Natural killer cell treated with Interleukin-12 subunit alpha and Interleukin-12 subunit beta and Interleukin-15 and Interleukin-18, amount 100 ng/mL, for 72 hours (primary cell): Measurements from ENCODE around the gene GSTP1. TPM values are rescaled to one million over a fixed set of nuclear protein-coding genes. Genes with fewer than 3 reads are reported as not detected.
"Not testable (repeated sequence)": the region's sequence is repeated elsewhere in the genome, so short reads cannot be mapped to it uniquely, and the experiment has no call there.

Experiments
- ATAC-seq, 2 donors: fragments of 150-1000 bp; cut with Tn5 transposase in 1 of 2; sonication (Bioruptor Pico), chemical (Tn5 transposase) in 1 of 2; 2 replicates each; pipeline ENCODE4 v1.10.0; 2021
- DNase-seq: peaks from one replicate; pipeline ENCODE4 v3.0.0; 2022; ENCODE audit warnings: low spot score
- H3K27ac Mint-ChIP-seq, 2 donors: 1 replicate in 1 of 2; 2 replicates in 1 of 2; pipeline ENCODE4 v1.8.0; 2022; ENCODE audit warnings: mixed read lengths in 2 of 2, mild to moderate bottlenecking in 1 of 2, moderate library complexity in 1 of 2
- H3K27me3 Mint-ChIP-seq, 2 donors: 1 replicate in 1 of 2; 2 replicates in 1 of 2; pipeline ENCODE4 v1.8.0; 2022; ENCODE audit warnings: mixed read lengths in 2 of 2
- H3K36me3 Mint-ChIP-seq: one replicate; pipeline ENCODE4 v1.8.0; 2022; ENCODE audit warnings: mixed read lengths
- H3K4me1 Mint-ChIP-seq, 2 donors: 1 replicate in 1 of 2; 2 replicates in 1 of 2; pipeline ENCODE4 v1.8.0; 2022; ENCODE audit warnings: low read depth in 2 of 2, mixed read lengths in 2 of 2, mild to moderate bottlenecking in 1 of 2
- H3K4me3 Mint-ChIP-seq: one replicate; pipeline ENCODE4 v1.8.0; 2022; ENCODE audit warnings: mixed read lengths
- H3K9me3 Mint-ChIP-seq: 2 replicates; pipeline ENCODE4 v1.8.0; 2022; ENCODE audit warnings: mixed read lengths
- total RNA-seq, 2 donors: library from RNA; stranded (reverse); gene quantifications; one replicate each; pipeline ENCODE4 v1.2.3, GENCODE V29; 2022

Gene GSTP1
- total RNA-seq, 2 donors from 2014 or later = 539 to 557 TPM

- Mint-ChIP-seq H3K27ac (no peak overlapping the region), H3K4me1 (peaks cover 18 to 19% of the 10 kb centered on the region in 2 donors), H3K9me3 (no peaks in the 10 kb centered on the region), H3K36me3 (no peaks in the 10 kb centered on the region), H3K4me3 (no peak overlapping the region), H3K27me3 (peaks cover 0 to 2% of the 10 kb centered on the region in 2 donors)
- no peak for DNase-seq
- ATAC-seq = no peak
Measured at GRCh38 chr11:67576735-67577475, 6.7 kb upstream of the GSTP1 start.

DNA sequence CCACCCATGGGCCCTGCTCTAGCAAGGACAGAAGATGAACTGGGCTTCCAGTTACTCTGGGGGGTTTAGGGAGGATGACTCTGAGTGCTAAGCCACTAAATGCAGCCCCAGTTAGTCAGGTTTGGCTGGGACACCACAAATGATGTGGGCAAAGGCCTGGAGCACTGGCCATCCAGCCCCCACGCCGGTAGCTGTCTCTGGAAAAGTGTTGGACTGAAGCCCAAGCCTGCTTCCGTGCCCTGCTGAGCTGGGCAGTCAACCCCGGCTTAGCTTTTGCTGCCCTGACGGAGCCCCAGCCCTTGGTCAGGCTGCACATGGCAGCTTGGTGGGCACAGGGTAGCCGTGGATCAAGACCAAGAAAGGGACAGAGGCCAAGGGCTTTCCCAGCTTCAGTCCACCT, 5.7 kb upstream of the GSTP1 start:
- ATAC-seq = no peak
- H3K4me1 Mint-ChIP-seq = peaks cover 26 to 29% of the 10 kb centered on the region in 2 donors
- no peak for DNase-seq
- no peaks in the 10 kb centered on the region for H3K27me3 Mint-ChIP-seq
- H3K36me3 Mint-ChIP-seq = no peaks in the 10 kb centered on the region
- no peaks in the 10 kb centered on the region for H3K9me3 Mint-ChIP-seq
- H3K4me3 Mint-ChIP-seq = no peak overlapping the region
- H3K27ac Mint-ChIP-seq = no peak overlapping the region

DNA sequence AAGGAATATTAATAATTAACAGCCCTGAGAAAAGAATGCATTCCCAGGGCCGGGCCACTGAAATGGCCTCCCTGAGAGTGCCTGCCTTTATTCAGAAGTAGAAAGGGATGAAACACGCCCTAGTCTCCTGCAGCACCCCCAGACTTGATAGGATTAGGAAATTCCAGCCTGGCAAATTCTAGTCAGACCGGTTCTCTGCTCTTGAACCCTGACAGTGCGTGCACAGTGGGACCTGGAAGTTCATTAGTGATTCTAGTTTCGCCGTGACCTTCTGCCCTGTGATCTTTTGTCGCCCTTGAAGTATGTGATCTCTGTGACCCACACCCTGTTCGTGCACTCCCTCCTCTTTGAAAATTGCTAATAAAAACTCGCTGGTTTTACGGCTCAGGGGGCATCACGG, 2.1 kb upstream of the GSTP1 start:
- peaks cover 49 to 51% of the 10 kb centered on the region in 2 donors for H3K4me1 Mint-ChIP-seq
- H3K9me3 Mint-ChIP-seq = no peaks in the 10 kb centered on the region
- H3K4me3 Mint-ChIP-seq = no peak overlapping the region
- DNase-seq (no peak), ATAC-seq (no peak)
- peaks cover 8% of the 10 kb centered on the region for H3K36me3 Mint-ChIP-seq
- H3K27me3 Mint-ChIP-seq = no peaks in the 10 kb centered on the region
- peak overlapping the region in 1 of 2 donors; percentile 78 for H3K27ac Mint-ChIP-seq

GRCh38 chr11:67582011-67582410, 1.6 kb upstream of the GSTP1 start:
- peak overlapping the region; percentile 92 for H3K4me3 Mint-ChIP-seq
- no peaks in the 10 kb centered on the region for H3K27me3 Mint-ChIP-seq
- no peaks in the 10 kb centered on the region for H3K9me3 Mint-ChIP-seq
- H3K36me3 Mint-ChIP-seq = peaks cover 13% of the 10 kb centered on the region
- DNase-seq (no peak), ATAC-seq (no peak)
- H3K4me1 Mint-ChIP-seq = peaks cover 55 to 56% of the 10 kb centered on the region in 2 donors
- peak overlapping the region; percentile 58 to 78 for H3K27ac Mint-ChIP-seq

DNA sequence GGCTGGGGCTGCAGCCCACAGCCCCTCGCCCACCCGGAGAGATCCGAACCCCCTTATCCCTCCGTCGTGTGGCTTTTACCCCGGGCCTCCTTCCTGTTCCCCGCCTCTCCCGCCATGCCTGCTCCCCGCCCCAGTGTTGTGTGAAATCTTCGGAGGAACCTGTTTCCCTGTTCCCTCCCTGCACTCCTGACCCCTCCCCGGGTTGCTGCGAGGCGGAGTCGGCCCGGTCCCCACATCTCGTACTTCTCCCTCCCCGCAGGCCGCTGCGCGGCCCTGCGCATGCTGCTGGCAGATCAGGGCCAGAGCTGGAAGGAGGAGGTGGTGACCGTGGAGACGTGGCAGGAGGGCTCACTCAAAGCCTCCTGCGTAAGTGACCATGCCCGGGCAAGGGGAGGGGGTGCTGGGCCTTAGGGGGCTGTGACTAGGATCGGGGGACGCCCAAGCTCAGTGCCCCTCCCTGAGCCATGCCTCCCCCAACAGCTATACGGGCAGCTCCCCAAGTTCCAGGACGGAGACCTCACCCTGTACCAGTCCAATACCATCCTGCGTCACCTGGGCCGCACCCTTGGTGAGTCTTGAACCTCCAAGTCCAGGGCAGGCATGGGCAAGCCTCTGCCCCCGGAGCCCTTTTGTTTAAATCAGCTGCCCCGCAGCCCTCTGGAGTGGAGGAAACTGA, 731 bp downstream of the GSTP1 start:
- DNase-seq = no peak
- peaks cover 20% of the 10 kb centered on the region for H3K36me3 Mint-ChIP-seq
- ATAC-seq = peak; percentile 2 to 34
- H3K27me3 Mint-ChIP-seq = no peaks in the 10 kb centered on the region
- no peaks in the 10 kb centered on the region for H3K9me3 Mint-ChIP-seq
- peaks cover 58 to 63% of the 10 kb centered on the region in 2 donors for H3K4me1 Mint-ChIP-seq
- peak overlapping the region; percentile 73 for H3K4me3 Mint-ChIP-seq
- H3K27ac Mint-ChIP-seq = peak overlapping the region; percentile 52 to 58

DNA sequence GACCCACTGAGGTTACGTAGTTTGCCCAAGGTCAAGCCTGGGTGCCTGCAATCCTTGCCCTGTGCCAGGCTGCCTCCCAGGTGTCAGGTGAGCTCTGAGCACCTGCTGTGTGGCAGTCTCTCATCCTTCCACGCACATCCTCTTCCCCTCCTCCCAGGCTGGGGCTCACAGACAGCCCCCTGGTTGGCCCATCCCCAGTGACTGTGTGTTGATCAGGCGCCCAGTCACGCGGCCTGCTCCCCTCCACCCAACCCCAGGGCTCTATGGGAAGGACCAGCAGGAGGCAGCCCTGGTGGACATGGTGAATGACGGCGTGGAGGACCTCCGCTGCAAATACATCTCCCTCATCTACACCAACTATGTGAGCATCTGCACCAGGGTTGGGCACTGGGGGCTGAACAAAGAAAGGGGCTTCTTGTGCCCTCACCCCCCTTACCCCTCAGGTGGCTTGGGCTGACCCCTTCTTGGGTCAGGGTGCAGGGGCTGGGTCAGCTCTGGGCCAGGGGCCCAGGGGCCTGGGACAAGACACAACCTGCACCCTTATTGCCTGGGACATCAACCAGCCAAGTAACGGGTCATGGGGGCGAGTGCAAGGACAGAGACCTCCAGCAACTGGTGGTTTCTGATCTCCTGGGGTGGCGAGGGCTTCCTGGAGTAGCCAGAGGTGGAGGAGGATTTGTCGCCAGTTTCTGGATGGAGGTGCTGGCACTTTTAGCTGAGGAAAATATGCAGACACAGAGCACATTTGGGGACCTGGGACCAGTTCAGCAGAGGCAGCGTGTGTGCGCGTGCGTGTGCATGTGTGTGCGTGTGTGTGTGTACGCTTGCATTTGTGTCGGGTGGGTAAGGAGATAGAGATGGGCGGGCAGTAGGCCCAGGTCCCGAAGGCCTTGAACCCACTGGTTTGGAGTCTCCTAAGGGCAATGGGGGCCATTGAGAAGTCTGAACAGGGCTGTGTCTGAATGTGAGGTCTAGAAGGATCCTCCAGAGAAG, 1.6 kb downstream of the GSTP1 start:
- H3K9me3 Mint-ChIP-seq = no peaks in the 10 kb centered on the region
- H3K4me3 Mint-ChIP-seq = peak overlapping the region; percentile 73
- peak overlapping the region; percentile 52 to 58 for H3K27ac Mint-ChIP-seq
- ATAC-seq (no peak), DNase-seq (no peak)
- H3K4me1 Mint-ChIP-seq = peaks cover 51 to 55% of the 10 kb centered on the region in 2 donors
- no peaks in the 10 kb centered on the region for H3K27me3 Mint-ChIP-seq
- peaks cover 20% of the 10 kb centered on the region for H3K36me3 Mint-ChIP-seq

DNA sequence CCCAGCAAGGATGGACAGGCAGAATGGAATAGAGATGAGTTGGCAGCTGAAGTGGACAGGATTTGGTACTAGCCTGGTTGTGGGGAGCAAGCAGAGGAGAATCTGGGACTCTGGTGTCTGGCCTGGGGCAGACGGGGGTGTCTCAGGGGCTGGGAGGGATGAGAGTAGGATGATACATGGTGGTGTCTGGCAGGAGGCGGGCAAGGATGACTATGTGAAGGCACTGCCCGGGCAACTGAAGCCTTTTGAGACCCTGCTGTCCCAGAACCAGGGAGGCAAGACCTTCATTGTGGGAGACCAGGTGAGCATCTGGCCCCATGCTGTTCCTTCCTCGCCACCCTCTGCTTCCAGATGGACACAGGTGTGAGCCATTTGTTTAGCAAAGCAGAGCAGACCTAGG, 2.3 kb downstream of the GSTP1 start:
- peak overlapping the region; percentile 52 to 58 for H3K27ac Mint-ChIP-seq
- no peaks in the 10 kb centered on the region for H3K27me3 Mint-ChIP-seq
- peaks cover 20% of the 10 kb centered on the region for H3K36me3 Mint-ChIP-seq
- DNase-seq = no peak
- H3K9me3 Mint-ChIP-seq = no peaks in the 10 kb centered on the region
- H3K4me1 Mint-ChIP-seq = peaks cover 46 to 50% of the 10 kb centered on the region in 2 donors
- H3K4me3 Mint-ChIP-seq = peak overlapping the region; percentile 73
- no peak for ATAC-seq

DNA sequence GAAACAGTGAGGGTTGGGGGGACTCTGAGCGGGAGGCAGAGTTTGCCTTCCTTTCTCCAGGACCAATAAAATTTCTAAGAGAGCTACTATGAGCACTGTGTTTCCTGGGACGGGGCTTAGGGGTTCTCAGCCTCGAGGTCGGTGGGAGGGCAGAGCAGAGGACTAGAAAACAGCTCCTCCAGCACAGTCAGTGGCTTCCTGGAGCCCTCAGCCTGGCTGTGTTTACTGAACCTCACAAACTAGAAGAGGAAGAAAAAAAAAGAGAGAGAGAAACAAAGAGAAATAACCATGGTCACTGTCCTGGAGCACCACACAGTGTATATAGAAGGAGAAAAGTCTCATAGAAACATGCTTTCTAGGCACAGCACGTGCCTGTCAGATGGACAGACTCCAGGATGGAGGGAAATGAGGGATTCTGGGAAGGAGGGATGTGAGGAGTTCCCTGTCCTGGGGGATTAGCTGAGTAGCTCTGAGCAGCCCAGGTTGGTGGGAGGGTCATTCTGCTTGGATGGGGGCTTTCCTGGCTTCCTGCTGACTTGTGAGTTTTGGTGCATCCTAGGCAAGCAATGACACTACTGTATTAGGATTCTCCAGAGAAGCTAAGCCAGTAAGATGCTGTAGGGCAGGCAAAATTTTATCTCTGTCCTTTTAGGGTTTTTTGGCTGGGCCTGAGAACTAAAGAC, 3.1 kb downstream of the GSTP1 start:
- Mint-ChIP-seq H3K27me3 (no peaks in the 10 kb centered on the region), H3K36me3 (peaks cover 20% of the 10 kb centered on the region), H3K9me3 (no peaks in the 10 kb centered on the region), H3K27ac (peak overlapping the region; percentile 52 to 58), H3K4me1 (peaks cover 46 to 50% of the 10 kb centered on the region in 2 donors), H3K4me3 (no peak overlapping the region)
- no peak for DNase-seq
- ATAC-seq = no peak

GRCh38 chr11:67588136-67588503, 4.5 kb downstream of the GSTP1 start:
- DNase-seq (no peak), ATAC-seq (no peak)
- Mint-ChIP-seq H3K4me3 (no peak overlapping the region), H3K27me3 (no peaks in the 10 kb centered on the region), H3K9me3 (no peaks in the 10 kb centered on the region), H3K27ac (no peak overlapping the region), H3K36me3 (peaks cover 20% of the 10 kb centered on the region), H3K4me1 (peaks cover 36 to 37% of the 10 kb centered on the region in 2 donors)

DNA sequence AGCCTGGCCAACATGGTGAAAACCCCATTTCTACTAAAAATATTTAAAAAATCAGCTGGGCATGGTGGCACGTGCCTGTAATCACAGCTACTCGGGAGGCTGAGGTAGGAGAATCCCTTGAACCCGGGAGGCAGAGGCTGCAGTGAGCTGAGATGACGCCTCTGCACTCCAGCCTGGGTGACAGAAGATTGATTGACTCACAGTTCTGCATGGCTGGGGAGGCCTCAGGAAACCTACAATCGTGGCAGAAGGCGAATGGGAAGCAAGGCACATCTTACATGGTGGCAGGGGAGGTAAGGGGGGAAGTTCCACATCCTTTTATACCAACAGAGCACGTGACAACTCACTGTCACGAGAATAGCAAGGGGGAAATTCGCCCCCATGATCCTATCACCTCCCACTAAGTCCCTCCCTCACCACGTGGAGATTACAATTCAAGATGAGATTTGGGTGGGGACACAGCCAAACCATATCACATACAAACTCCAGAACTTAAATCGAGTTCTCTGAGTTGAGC, 5.3 kb downstream of the GSTP1 start:
- not testable (repeated sequence) for H3K27ac Mint-ChIP-seq, H3K27me3 Mint-ChIP-seq, DNase-seq, H3K9me3 Mint-ChIP-seq, ATAC-seq, H3K4me3 Mint-ChIP-seq
- Mint-ChIP-seq H3K36me3 (peaks cover 20% of the 10 kb centered on the region), H3K4me1 (peaks cover 32 to 33% of the 10 kb centered on the region in 2 donors)

- DNase-seq (no peak), ATAC-seq (no peak)
- Mint-ChIP-seq H3K4me1 (peaks cover 1 to 5% of the 10 kb centered on the region in 2 donors), H3K36me3 (no peaks in the 10 kb centered on the region), H3K9me3 (no peaks in the 10 kb centered on the region), H3K27ac (no peak overlapping the region), H3K4me3 (no peak overlapping the region), H3K27me3 (no peaks in the 10 kb centered on the region)
Measured at GRCh38 chr11:67592880-67593564, 9.4 kb downstream of the GSTP1 start.

DNA sequence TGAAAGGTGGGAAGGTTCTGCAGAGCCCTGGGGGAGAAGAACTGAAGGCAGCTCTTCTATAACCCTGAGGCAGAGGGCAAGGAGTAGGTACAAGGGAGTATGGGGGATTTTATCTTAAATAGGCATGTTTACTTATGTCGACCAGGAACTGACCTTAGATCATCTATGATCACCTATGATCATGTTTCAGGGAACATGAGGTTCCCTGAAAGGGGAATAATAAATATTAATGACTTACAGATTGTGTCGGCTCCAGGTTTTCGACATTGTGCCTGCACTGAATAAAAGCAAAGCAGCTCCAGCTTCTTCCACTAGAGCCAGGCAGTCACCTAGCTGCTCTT, 9.9 kb downstream of the GSTP1 start:
- H3K27ac Mint-ChIP-seq = no peak overlapping the region
- no peak for ATAC-seq
- no peaks in the 10 kb centered on the region for H3K36me3 Mint-ChIP-seq
- no peaks in the 10 kb centered on the region for H3K27me3 Mint-ChIP-seq
- H3K9me3 Mint-ChIP-seq = no peaks in the 10 kb centered on the region
- H3K4me3 Mint-ChIP-seq = no peak overlapping the region
- H3K4me1 Mint-ChIP-seq = peaks cover 0 to 4% of the 10 kb centered on the region in 2 donors
- DNase-seq = no peak

GRCh38 chr11:67594480-67594879, 10.9 kb downstream of the GSTP1 start:
- no peaks in the 10 kb centered on the region for H3K9me3 Mint-ChIP-seq
- H3K36me3 Mint-ChIP-seq = no peaks in the 10 kb centered on the region
- no peak overlapping the region for H3K27ac Mint-ChIP-seq
- H3K4me1 Mint-ChIP-seq = peaks cover 3 to 6% of the 10 kb centered on the region in 2 donors
- ATAC-seq = no peak
- H3K27me3 Mint-ChIP-seq = no peaks in the 10 kb centered on the region
- no peak overlapping the region for H3K4me3 Mint-ChIP-seq
- no peak for DNase-seq
